HL-60/S4 treated with retinoic acid at 250 ng/mL for 4 days and 3 days (cell line): ENCODE results near the gene SUPT20HL2.
"Not testable (repeated sequence)": the region's sequence is repeated elsewhere in the genome, so short reads cannot be mapped to it uniquely, and the experiment has no call there.

Experiments
- in situ Hi-C: fragments of 300-500 bp; cut with MboI; formaldehyde crosslinking; loops from 2 replicates; pipeline ENCODE4 v1.7.0; 2022; ENCODE audit warnings: low sequenced_read_pairs

Gene SUPT20HL2

DNA sequence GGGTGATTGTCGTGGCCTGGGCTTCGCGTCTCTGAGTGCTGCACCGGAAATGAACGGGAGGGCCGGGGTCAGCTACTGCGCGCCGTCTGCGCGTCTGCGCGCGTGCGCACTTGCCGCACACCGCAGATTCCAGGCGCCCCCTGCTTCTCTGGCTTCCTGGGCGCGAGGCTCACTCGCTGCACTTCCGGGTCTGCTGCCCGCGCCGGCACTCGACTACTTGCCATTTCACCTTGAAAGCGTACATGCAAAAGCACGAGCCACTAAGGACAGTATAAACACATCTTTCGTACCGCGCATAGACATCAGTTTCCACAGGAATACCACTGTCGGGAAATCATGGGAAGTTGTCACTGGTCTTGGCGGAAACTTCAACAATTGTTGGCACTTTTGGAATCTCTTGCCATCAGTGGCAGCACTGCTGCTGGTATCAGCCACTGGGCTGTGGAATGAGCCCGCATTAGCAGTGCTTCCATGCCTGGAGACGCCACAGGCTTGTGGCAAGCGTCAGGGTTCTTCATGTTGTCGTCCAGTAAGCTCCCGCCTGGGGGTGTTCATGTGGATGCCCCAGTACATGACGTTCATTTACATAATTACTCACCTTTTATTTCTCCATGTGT is at the start of gene SUPT20HL2:
Gene SUPT20HL2, minus strand, starts transcription at position 51 of the 617 bp plus-strand sequence. CDS start 754 bp downstream, outside the sequence.
- in situ Hi-C loops = no loop called here

GRCh38 chrX:24362089-24362745 is 48.3 kb upstream of the SUPT20HL2 start:
- in situ Hi-C loops = not testable (repeated sequence)

DNA sequence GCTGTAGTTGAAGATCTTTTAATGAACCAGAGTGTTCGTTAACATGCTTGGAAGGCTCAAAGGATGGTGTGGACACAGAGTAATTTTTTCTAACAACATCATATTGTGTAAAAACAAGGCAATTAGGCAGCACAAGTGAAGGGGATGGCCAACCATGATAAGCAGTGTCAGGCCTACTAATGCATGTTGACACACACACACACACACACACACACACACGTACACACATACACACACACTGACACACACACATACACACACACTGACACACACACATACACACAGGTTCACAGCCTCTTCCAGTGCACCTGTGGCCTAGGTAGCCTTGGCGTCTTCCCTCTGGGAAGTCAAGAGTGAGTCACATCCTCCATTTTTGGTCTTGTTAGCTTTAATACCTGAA is 46.4 kb upstream of the SUPT20HL2 start, which contains the start of gene SUPT20HL1:
Gene SUPT20HL1, plus strand, starts transcription at position 368 of the 400 bp plus-strand sequence. CDS start 2,122 bp downstream, outside the sequence.
- in situ Hi-C loops = no loop called here

- in situ Hi-C loops = no loop called here
Measured at GRCh38 chrX:24357106-24357505, 43.2 kb upstream of the SUPT20HL2 start.

- in situ Hi-C loops = no loop called here
Measured at GRCh38 chrX:24355095-24355494, 41.2 kb upstream of the SUPT20HL2 start.

DNA sequence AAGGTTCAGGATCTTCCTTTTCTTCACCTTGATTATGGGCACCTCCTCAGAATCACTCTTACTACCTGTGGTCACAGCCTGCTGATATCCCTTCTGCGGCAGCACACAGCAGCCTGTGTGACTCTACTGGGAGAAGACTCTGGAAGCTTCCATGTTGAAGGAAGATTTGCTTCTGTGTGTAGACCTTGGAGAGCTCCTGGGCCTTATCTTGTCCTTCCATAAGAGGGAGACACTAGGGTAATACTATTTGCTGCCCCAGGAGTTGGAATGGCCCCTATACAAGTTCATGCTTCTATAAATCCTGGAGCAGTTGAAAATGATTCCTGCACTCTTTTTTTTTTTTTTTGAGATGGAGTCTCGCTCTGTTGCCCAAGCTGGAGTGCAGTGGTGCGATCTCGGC is 36.3 kb upstream of the SUPT20HL2 start:
- in situ Hi-C loops = no loop called here

DNA sequence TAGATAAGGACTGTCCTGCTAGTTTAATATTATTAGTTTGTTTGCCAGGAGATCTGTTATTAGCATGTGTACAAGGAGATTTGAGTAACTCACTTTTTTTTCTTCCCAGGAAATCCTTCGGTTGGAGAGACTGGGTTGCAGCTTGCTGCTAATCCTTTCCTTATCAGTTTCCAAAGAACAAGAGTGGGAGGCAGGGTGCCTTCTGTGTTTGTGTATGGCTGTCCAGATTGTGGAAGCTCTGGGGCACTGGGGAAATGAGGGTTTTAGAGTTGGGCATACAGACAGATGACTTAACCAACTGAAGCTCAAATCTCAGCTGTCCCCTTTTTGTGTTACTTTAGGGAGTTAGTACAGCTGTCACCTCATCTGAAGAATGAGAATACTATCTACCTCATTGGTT is 34.0 kb upstream of the SUPT20HL2 start:
- in situ Hi-C loops = no loop called here

DNA sequence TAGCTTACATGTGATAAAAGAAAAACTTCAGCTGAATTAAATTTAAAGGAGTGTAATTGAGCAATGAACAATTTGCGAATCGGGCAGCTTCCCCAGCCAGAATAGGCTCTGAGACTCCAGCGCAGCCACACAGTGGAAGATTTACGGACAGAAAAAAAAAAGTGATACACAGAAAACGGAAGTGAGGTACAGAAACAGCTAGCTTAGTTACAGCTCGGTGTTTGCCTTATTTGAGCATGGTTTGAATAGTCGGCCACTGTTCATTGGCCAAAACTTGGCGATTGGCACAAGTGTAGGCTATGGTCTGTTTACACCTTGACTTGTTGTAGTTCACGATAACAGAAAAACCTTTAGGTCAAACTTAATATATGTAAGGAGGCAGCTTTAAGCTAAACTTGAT is 29.9 kb upstream of the SUPT20HL2 start:
- in situ Hi-C loops = no loop called here

DNA sequence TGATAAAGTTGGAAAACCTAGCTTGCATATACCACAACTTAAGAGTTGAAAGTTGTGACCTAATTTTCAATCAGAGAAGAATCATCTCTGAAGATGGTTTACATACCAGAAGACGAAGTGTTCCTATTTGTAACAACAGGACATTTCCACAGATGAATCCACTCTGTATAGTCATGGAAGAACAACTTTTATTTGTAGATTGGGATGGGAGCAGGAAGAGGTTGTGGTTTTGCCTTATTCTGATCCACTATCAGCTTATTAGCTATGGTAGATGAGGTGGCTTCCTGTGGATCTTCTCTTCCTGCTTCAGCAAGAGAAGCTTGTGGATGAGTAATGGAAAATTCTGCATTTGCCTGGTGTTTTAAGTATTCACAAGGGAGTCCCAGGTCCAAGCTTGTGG is 27.9 kb upstream of the SUPT20HL2 start:
- in situ Hi-C loops = no loop called here

DNA sequence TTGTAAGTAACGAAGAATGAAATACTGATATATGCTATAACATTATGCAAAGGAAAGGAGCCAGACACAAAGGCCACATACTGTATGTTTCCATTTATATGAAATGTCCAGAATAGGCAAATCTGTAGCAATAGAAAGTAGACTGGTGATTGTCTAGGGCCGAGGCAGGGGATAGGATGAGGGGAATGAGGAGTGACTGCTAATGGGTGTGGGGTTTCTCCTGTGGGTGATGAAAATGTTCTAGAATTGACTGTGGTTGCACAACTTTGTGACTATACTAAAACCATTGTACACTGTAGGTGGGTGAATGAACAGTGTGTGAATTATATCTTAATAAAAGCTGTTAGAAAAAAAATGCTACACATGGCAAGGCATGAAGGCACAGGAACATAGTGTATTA is 26.6 kb upstream of the SUPT20HL2 start:
- in situ Hi-C loops = no loop called here

DNA sequence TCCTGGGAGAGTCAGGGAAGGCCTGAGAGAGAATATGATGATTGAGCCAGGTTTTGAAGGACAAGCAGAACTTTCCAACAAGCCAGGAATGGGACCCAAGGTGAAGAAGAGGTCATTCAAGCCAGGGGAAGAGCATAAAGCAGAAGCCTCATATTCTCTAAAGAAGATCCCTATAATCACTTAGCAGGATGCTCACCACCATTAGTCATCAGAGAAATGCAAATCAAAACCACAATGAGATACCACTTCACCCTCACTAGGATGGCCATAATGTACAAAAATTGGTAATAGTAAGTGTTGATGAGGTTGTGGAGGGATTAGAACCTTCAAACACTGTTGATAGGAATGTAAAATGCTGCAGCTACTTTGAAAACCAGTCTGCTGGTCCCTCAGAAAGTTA is 26.0 kb upstream of the SUPT20HL2 start:
- in situ Hi-C loops = no loop called here

DNA sequence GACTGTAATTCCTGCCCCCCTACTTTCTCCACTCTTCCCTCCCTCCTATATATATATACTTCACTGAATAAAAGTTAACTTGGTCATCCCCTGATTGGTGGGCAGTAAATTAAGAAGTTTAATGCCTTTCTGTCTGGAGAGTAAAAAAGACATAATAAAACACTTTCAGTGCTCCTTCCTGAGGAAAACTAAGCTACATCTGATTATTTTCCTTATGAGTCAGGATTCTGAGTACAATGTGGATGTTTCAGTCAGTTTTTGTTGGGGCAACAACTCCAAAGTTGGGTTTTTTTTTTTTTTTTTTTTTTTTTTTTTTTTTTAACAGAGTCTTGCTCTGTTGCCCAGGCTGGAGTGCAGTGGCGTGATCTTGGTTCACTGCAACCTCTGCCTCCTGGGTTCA is 22.0 kb upstream of the SUPT20HL2 start:
- in situ Hi-C loops = no loop called here

DNA sequence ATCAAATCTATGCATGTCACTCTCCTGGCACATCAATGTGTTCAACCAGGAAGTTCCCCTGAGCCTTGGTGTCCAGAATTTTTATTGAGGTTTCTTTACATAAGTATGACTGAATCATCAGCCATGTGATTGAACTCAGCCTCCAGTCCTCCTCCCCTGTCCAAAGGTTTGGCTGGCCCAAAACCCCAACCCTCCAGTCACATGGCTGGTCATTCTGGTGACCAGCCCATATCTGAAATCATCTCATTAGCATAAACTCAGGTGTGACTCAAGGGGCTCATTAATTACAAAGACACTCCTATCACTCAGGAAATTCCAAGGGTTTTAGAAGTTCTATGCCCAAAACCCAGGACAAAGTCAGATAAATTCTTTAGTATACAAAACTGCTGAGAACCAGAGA is 20.6 kb upstream of the SUPT20HL2 start:
- in situ Hi-C loops = no loop called here

DNA sequence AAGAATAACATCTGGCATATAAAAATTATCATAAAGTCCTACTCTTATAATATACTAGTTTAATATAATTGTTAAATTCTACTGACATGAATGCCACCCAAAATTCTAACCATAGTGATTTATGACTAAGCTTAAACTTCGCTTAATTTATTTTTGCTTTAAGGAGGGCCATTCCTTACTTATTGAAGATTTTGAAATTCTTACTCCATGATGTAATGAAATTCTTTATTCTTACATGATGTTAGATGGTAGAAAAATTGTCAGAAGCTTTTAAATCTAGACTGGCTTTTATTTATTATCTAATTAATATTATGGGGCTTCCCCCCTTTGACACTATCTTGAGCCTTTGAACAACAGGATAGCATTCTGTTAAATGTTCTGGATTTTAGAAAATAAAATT is 19.5 kb upstream of the SUPT20HL2 start:
- in situ Hi-C loops = no loop called here

DNA sequence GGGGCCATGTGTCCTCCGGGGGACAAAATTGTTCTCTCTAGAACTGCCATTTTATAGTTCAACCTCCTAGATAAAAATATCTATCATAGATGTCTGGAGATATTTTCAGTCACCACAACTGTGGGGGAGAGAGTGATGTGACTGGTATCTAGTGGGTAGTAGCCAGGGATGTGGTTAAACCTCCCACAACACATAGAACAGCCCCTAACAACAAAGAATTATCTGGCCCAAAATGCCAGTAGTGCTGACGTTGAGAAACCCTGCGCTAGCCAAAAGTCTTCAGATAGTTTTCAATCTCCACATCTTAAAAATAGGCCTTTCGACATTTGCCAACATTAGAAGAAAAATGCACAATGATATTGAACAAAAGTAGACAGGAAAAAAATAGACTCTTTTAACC is 19.0 kb upstream of the SUPT20HL2 start:
- in situ Hi-C loops = no loop called here

GRCh38 chrX:24325231-24325630 is 11.4 kb upstream of the SUPT20HL2 start:
- in situ Hi-C loops = no loop called here

- in situ Hi-C loops = no loop called here
Measured at GRCh38 chrX:24321741-24322395, 8.0 kb upstream of the SUPT20HL2 start.

GRCh38 chrX:24317567-24317966 is 3.7 kb upstream of the SUPT20HL2 start:
- in situ Hi-C loops = no loop called here

DNA sequence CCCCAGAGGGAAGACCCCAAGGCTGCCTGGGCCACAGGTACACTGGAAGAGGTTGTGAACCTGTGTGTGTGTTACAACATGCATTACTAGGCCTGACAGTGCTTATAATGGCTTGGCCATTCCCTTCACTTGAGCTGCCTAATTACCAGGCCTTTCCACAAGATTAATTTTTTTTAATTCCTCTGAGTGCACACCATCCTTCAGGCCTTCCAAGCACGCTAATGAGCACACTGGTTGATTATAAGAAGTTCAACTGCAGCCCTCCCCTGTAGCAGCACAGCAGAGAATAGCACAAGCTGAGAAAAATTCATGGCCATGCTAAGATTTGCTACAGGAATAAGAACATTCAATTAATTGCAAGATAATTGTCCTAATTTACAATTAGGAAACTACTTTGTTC is 2.2 kb upstream of the SUPT20HL2 start:
- in situ Hi-C loops = no loop called here

DNA sequence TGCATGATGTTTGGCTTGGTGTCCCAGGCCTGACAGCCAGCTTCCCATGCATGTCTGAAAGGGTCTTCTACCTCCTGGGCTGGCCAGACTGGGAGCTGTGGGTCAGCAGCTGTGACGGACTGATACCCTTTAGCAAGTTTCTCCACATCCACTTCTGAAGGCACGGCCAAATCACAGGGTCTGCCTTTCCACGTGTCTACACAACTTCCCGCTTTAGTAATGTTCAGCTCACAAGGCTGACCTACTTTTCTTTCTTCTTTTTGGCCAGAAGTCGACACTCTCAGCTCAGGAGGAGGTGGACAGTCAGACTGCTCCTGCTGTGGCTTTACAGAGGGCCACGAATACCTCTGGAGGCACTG is 1.6 kb downstream of the SUPT20HL2 start:
- in situ Hi-C loops = not testable (repeated sequence)

- in situ Hi-C loops = not testable (repeated sequence)
Measured at GRCh38 chrX:24311507-24312248, 2.2 kb downstream of the SUPT20HL2 start.

DNA sequence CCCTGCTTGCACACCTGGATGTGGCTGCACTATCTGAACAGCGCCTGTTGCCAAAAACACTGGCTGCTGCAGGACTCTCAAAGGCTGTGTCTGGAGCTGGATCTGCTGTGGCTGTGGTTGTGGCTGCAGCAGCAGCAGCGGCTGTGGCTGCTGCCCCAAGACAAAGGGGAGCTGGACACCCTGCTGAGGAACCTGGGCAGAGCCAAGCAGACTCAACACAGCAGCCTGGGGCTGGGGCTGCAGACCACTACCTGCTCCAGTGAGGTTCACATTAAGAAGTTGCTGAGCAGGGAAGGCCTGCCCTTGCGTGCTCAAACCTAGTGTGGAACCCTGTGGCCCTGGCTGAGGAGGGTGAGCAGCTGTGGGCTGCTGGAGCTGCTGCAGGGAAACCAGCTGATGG is 3.0 kb downstream of the SUPT20HL2 start:
- in situ Hi-C loops = not testable (repeated sequence)
